ENCODE data around the gene ZNF837.

Gene ZNF837

GRCh38 chr19:58325311-58326022 is 55.4 kb downstream of the ZNF837 start:
- Histone ChIP-seq H3K4me3 (ENCODE audit: low read depth in 1 of 2, low read length in 2 of 2) (peak overlapping the region; percentile 58 to 76; a peak in 3 of 4 replicates), H3K4me2 (ENCODE audit: insufficient read depth, low read length) (peak overlapping the region; percentile 93), H3K36me3 (ENCODE audit: insufficient read depth, low read length) (peaks cover 6% of the 10 kb centered on the region; the same call in 1 of the 2 replicates), H3K27ac (ENCODE audit: low read length) (peak overlapping the region; percentile 74), H2AFZ (ENCODE audit: low read depth, low read length) (0 out of 2 replicates have a peak overlapping the region, but pooled peaks have one; percentile 94), H3K9me3 (ENCODE audit: insufficient read depth, low read length, severe bottlenecking) (no peaks in the 10 kb centered on the region), H3K9ac (ENCODE audit: low read depth, low read length) (peak overlapping the region; percentile 63), H4K20me1 (ENCODE audit: insufficient read depth, low read length) (no peaks in the 10 kb centered on the region), H3K4me1 (ENCODE audit: insufficient read depth, low read length) (peaks cover 39% of the 10 kb centered on the region), H3K27me3 (ENCODE audit: insufficient read depth, low read length, poor library complexity) (no peaks in the 10 kb centered on the region), H3K79me2 (ENCODE audit: insufficient read depth, low read length) (peaks cover 32% of the 10 kb centered on the region)
- DNase-seq (no peak), ATAC-seq (ENCODE audit: insufficient read depth, low read depth) (no peak)
- TF ChIP-seq EZH2 (IDR thresholded peaks at IDR 0.05; ENCODE audit: borderline replicate concordance, low read depth, low read length, severe bottlenecking): no peak
- TF ChIP-seq, protein P1, sequence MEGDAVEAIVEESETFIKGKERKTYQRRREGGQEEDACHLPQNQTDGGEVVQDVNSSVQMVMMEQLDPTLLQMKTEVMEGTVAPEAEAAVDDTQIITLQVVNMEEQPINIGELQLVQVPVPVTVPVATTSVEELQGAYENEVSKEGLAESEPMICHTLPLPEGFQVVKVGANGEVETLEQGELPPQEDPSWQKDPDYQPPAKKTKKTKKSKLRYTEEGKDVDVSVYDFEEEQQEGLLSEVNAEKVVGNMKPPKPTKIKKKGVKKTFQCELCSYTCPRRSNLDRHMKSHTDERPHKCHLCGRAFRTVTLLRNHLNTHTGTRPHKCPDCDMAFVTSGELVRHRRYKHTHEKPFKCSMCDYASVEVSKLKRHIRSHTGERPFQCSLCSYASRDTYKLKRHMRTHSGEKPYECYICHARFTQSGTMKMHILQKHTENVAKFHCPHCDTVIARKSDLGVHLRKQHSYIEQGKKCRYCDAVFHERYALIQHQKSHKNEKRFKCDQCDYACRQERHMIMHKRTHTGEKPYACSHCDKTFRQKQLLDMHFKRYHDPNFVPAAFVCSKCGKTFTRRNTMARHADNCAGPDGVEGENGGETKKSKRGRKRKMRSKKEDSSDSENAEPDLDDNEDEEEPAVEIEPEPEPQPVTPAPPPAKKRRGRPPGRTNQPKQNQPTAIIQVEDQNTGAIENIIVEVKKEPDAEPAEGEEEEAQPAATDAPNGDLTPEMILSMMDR (IDR thresholded peaks at IDR 0.05; ENCODE audit: borderline replicate concordance, extremely low read depth, low read length, poor library complexity, severe bottlenecking): no peak

DNA sequence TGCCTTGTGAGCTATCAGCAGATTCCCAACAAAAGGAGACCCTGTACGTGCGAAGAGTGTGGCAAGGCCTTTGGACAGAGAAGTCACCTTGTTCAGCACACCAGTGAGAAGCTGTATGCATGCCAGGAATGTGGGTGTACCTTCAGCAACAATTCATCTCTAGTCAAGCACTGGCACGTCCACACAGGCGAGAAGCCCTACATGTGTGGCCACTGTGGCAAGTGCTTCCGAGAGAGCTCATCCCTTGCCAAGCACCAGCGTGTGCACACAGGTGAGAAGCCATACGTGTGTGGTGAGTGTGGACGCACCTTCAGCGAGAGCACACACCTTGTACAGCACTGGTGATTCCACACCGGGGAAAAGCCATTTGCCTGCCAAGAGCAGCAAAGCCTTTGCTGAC is 61.6 kb downstream of the ZNF837 start:
- DNase-seq (no peak), ATAC-seq (ENCODE audit: insufficient read depth, low read depth) (no peak)
- no peaks in the 10 kb centered on the region for H3K4me1 ChIP-seq (ENCODE audit: insufficient read depth, low read length)
- no peak overlapping the region for H3K4me3 ChIP-seq (ENCODE audit: low read depth in 1 of 2, low read length in 2 of 2)
- no peak overlapping the region for H2AFZ ChIP-seq (ENCODE audit: low read depth, low read length)
- H3K9ac ChIP-seq (ENCODE audit: low read depth, low read length): no peak overlapping the region
- H3K27me3 ChIP-seq (ENCODE audit: insufficient read depth, low read length, poor library complexity): no peaks in the 10 kb centered on the region
- no peaks in the 10 kb centered on the region for H3K9me3 ChIP-seq (ENCODE audit: insufficient read depth, low read length, severe bottlenecking)
- H4K20me1 ChIP-seq (ENCODE audit: insufficient read depth, low read length): peaks cover 43% of the 10 kb centered on the region; the same call in 1 of the 2 replicates
- H3K36me3 ChIP-seq (ENCODE audit: insufficient read depth, low read length): peaks cover 20% of the 10 kb centered on the region
- TF ChIP-seq EZH2 (IDR thresholded peaks at IDR 0.05; ENCODE audit: borderline replicate concordance, low read depth, low read length, severe bottlenecking): no peak
- TF ChIP-seq, protein P1 (IDR thresholded peaks at IDR 0.05; ENCODE audit: borderline replicate concordance, extremely low read depth, low read length, poor library complexity, severe bottlenecking): no peak
- no peak overlapping the region for H3K27ac ChIP-seq (ENCODE audit: low read length)
- no peaks in the 10 kb centered on the region for H3K79me2 ChIP-seq (ENCODE audit: insufficient read depth, low read length)
- H3K4me2 ChIP-seq (ENCODE audit: insufficient read depth, low read length): no peak overlapping the region

GRCh38 chr19:58318297-58318696 is 62.5 kb downstream of the ZNF837 start:
- Histone ChIP-seq H3K4me1 (ENCODE audit: insufficient read depth, low read length) (no peaks in the 10 kb centered on the region), H3K79me2 (ENCODE audit: insufficient read depth, low read length) (no peaks in the 10 kb centered on the region), H3K27me3 (ENCODE audit: insufficient read depth, low read length, poor library complexity) (no peaks in the 10 kb centered on the region), H3K4me2 (ENCODE audit: insufficient read depth, low read length) (no peak overlapping the region), H4K20me1 (ENCODE audit: insufficient read depth, low read length) (peaks cover 43% of the 10 kb centered on the region; the same call in 1 of the 2 replicates), H3K4me3 (ENCODE audit: low read depth in 1 of 2, low read length in 2 of 2) (no peak overlapping the region), H2AFZ (ENCODE audit: low read depth, low read length) (no peak overlapping the region), H3K9ac (ENCODE audit: low read depth, low read length) (no peak overlapping the region), H3K36me3 (ENCODE audit: insufficient read depth, low read length) (peaks cover 29% of the 10 kb centered on the region), H3K9me3 (ENCODE audit: insufficient read depth, low read length, severe bottlenecking) (no peaks in the 10 kb centered on the region), H3K27ac (ENCODE audit: low read length) (no peak overlapping the region)
- TF ChIP-seq EZH2 (IDR thresholded peaks at IDR 0.05; ENCODE audit: borderline replicate concordance, low read depth, low read length, severe bottlenecking): no peak
- TF ChIP-seq, protein P1 (IDR thresholded peaks at IDR 0.05; ENCODE audit: borderline replicate concordance, extremely low read depth, low read length, poor library complexity, severe bottlenecking): no peak
- ATAC-seq (ENCODE audit: insufficient read depth, low read depth) (no peak), DNase-seq (no peak)

Measured in DND-41 (cell line).